ENCODE data around the gene RNPEP.
"Not testable (repeated sequence)": the region's sequence is repeated elsewhere in the genome, so short reads cannot be mapped to it uniquely, and the experiment has no call there.

Gene RNPEP

GRCh38 chr1:202011994-202012393, 29.5 kb downstream of the RNPEP start:
- DNase-seq = no peak

GRCh38 chr1:202012544-202013478, 30.4 kb downstream of the RNPEP start:
- DNase-seq = no peak

- no peak for DNase-seq
Measured at GRCh38 chr1:202013603-202014002, 31.2 kb downstream of the RNPEP start.

DNA sequence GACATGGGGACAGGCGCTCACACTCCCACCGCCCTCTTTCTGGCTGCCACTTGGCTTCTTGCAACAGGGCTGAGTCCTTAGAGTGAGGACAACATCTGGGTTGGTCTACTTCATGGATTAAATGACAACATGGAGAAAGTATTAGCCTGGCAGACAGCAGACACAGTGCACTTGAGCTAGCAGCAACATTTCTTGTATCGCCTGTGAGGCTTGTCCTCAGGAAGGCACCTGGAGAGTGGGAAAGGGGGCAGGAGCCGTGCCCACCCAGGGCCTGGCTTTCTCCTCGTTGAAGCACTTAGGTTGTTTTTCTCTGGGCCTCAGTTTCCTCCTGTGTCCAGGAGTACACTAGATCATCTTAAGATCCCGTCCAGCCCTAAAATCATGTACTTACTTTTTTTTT, 31.6 kb downstream of the RNPEP start:
- no peak for DNase-seq

DNA sequence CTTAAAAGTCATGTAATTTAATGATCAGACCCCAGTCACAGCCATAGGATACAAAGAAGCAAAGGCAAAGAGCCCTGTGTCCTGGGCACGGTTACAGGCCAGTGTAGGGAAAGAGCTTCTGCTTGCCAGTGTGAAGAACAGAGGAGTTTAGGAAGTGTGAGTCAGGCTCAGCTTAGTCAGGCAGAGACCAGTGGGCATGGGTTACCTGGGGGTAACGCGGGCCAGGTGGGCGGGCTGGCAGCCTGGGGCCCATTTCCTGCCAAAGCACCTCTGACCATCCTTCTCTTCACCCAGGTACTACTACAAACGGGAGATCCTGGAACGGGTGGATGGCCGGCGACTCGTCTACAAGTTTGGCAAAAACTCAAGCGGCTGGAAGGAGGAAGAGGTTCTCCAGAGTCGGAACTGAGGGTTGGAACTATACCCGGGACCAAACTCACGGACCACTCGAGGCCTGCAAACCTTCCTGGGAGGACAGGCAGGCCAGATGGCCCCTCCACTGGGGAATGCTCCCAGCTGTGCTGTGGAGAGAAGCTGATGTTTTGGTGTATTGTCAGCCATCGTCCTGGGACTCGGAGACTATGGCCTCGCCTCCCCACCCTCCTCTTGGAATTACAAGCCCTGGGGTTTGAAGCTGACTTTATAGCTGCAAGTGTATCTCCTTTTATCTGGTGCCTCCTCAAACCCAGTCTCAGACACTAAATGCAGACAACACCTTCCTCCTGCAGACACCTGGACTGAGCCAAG, 32.6 kb downstream of the RNPEP start:
- DNase-seq = no peak

- no peak for DNase-seq
Measured at GRCh38 chr1:202015662-202015937, 33.2 kb downstream of the RNPEP start.

DNA sequence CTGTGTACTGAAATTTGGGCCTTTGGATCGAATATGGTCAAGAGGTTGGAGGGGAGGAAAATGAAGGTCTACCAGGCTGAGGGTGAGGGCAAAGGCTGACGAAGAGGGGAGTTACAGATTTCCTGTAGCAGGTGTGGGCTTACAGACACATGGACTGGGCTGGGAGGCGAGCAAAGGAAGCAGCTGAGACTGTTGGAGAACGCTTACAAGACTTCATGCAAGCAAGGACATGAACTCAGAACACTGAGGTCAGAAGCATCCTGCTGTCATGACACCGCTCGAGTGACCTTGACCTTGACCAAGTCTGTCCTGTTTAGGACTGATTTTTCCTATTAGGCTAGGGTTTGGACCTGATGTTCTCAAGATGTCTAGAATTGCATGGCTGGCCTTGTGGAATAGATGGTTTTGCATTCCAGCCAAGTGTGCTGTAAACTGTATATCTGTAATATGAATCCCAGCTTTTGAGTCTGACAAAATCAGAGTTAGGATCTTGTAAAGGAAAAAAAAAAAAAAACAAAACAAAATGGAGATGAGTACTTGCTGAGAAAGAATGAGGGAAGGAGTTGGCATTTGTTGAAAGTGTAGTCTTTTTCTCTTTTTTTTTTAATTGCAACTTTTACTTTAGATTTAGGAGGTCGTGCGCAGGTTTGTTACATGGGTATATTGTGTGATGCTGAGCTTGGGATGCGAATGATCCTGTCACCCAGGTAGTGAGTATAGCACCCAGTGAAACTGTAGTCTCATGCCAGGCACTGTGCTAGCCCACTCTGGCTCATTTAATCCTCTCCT, 33.8 kb downstream of the RNPEP start:
- DNase-seq = no peak

- DNase-seq = no peak
Measured at GRCh38 chr1:202016811-202017748, 34.6 kb downstream of the RNPEP start.

DNA sequence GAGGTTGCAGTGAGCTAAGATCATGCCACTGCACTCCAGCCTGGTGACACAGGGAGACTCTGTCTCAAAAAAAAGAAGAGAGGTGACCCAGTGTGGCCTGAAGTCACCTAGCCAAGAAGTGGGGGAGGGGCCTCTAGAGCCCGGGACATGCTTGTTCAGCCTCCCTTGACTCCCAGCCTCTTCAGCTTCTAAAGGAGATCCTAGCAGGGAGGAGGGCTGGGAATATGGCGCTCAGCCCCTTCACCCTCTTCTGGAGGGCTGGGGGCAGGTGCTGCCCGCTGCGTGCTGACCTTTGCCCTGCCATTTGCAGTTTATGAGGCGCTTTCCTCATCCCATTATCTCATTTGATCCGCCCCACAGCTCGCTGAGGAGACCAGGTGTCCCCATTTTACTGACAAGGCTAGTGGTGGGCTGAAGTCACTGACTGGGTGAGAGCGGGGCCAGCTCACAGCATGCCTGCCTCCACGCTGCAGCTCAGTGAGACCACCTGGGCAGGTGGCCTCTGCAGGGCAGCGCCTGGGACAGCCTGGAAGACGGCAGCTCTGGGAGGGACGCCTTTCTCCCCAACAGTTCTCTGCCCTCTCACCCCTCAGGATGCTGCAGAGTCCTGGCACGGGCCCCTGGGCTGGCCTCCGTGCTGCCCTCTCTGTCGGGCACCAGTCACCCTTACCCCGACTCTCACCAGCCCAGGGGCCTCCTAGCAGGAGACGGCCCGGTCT, 35.5 kb downstream of the RNPEP start:
- no peak for DNase-seq

GRCh38 chr1:202018468-202019234, 36.2 kb downstream of the RNPEP start:
- DNase-seq = no peak

DNA sequence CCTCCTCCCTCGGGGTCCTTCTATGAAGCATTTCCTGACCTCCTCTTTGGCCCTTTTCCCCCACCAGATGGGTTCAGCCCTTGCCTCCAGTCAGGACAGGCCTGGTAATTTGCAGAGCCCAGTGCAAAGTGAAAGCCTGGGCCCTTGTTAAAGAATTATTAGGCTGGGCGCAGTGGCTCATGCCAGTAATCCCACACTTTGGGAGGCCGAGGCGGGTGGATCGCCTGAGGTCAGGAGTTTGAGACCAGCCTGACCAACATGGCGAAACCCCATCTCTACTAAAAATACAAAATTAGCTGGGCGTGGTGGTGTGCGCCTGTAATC, 36.7 kb downstream of the RNPEP start:
- not testable (repeated sequence) for DNase-seq

DNA sequence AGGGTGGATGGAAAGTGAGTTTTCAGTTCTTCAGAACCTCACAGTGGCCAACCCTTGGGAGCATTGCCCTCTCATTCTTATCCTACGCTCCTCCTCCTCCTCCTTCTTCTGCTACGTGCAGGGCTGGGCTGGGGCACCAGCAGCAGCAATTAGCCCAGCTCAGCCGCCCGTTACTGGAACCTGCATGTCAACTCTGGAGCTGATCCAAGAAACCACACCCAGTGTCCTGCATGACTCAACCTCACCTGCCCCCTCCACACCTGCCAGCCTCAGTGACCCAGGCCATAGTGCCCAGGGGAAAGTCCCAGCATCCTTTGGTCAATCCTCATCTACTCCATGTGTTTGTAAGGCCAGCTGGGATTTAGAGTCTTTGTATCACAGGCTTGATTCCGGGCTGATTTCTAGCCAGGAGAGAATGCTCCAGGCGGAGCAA, 40.6 kb downstream of the RNPEP start:
- no peak for DNase-seq

- no peak for DNase-seq
Measured at GRCh38 chr1:202029171-202029665, 46.8 kb downstream of the RNPEP start.

DNA sequence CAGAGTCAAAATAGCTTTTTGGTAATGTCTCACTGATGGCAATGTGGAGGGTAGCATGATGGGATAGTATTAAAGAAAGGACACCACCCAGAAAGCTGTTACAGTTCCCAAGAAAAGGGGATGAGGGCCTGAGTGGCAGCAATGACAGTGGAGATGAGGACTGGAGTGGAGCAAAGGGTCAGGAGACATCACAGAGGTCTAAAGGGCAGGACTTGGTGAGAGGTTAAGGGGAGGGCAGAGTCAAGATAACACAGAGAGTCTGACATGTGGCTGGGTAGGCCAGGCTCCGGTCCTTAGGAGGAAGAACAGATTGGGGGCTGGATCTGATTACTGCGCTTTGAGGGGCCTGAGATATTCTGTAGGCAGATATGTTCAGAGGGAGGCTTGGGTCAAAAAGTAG, 47.3 kb downstream of the RNPEP start:
- DNase-seq = no peak

DNA sequence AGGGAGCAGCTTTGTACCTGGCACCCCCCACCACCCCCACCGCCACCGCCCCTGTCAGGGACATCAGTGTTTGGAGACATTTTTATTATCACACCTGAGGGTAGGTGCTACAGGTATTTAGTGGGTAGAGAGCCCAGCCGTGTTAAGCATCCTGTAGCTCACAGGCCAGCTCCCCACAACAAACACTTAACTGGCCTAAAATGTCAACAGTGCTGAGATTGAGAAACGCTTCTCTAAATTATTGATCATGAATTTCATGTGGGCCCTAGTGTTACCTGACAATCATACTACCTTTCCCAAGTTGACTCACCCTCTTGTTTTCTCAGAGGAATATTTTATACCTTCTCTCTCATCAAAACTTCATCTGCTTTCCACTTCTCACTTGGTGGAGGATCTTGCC, 49.3 kb downstream of the RNPEP start:
- DNase-seq = no peak

DNA sequence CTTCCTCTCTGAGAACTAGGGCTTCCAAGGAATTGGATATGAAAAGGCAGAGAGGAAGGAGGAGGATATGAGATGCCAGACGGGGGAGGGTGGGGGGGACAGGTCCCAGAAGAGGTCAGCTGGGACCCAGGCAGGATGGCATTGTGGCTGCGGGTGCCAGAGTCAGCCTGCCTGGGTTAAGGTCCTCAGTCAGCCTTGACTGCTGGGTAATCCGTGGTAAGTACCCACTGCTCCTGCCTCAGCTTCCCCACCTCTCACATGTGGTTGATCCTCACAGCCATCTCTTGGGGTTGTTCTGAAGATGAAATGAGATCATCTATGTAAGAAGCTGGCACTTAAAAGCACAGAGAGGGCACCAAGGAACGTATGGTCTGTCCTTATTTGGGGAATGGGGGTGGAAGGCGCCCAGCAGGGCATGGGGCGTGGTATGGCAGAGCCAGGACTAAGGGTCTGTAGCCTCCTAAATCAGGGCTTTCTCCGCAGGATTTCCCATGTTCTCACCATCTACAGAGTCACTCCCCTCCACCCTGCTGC, 51.8 kb downstream of the RNPEP start:
- no peak for DNase-seq

GRCh38 chr1:202034683-202035462, 52.4 kb downstream of the RNPEP start:
- DNase-seq = peak; percentile 73

DNA sequence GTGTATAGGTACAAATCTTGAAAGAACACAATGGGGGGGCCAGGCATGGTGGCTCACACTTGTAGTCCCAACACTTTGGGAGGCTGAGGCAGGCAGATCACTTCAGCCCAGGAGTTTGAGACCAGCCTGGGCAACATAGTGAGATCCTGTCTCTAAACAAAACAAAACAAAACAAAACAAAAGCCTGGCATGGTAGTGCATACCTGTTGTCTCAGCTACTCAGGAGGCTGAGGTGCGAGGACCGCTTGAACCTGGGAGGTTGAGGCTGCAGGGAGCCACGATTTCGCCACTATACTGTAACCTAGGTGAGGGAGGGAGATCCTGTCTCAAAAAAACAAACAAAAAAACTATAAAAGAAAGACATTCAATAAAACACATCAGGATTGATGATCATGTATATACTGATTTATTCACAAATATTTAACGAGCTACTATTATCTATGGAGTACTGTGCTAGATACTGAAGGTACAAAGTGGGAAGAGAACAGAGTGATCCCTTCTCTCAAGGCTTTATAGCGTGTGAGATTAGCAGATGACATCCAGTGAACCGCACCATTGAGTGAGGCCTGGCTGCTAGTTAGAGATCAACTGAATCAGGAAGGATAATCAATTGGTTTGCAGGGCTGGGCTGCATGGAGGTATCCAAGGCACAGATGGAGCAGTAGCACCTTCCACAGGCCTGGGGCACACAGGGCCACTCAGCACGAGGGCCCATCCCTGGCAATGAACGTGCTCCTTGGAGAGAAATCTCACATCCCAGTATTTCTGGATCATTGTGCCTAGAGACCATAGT, 54.3 kb downstream of the RNPEP start:
- no peak for DNase-seq
